HepG2 (cell line): Measurements from ENCODE around the gene TBX6. TPM values are rescaled to one million over a fixed set of nuclear protein-coding genes. Genes with fewer than 3 reads are reported as not detected.

ENCODE experiments used
- CAMTA2 ChIP-seq: sonication (generic); formaldehyde crosslinking; IDR thresholded peaks from 2 replicates; pipeline ENCODE4 v1.4.0; 2020; ENCODE audit warnings: mild to moderate bottlenecking, missing genetic modification reagents, borderline replicate concordance
- GLI4 ChIP-seq: sonication (generic); formaldehyde crosslinking; IDR thresholded peaks from 2 replicates; pipeline ENCODE4 v1.5.1; 2020; ENCODE audit warnings: missing genetic modification reagents, mild to moderate bottlenecking, moderate library complexity, borderline replicate concordance
- HMGXB4 ChIP-seq, 2 experiments: sonication (generic) in 1 of 2; formaldehyde crosslinking in 1 of 2; IDR thresholded peaks; 2 replicates each; pipeline versions ENCODE4 v1.4.0 to v1.6.1; 2018 to 2020; ENCODE audit warnings: missing genetic modification reagents in 2 of 2, borderline replicate concordance in 1 of 2, low read depth in 1 of 2, mild to moderate bottlenecking in 1 of 2, missing biosample characterization in 1 of 2
- HOXA7 ChIP-seq: sonication (generic); formaldehyde crosslinking; IDR thresholded peaks from 2 replicates; pipeline ENCODE4 v1.8.1; 2022; ENCODE audit warnings: mild to moderate bottlenecking, missing genetic modification reagents, moderate library complexity
- MAFK ChIP-seq, 2 experiments: IDR thresholded peaks in 1 of 2; conservative IDR thresholded peaks in 1 of 2; 2 replicates each; pipeline ENCODE4 v1.6.1; 2011; ENCODE audit warnings: improper control_type of control experiment in 2 of 2, low read length in 2 of 2
- PBX2 ChIP-seq: IDR thresholded peaks from 2 replicates; pipeline ENCODE4 v1.6.1; 2016; ENCODE audit warnings: control low read depth
- U2AF1 ChIP-seq: fragments of 200-400 bp; formaldehyde crosslinking; optimal IDR thresholded peaks from 2 replicates; pipeline ENCODE3; 2017; ENCODE audit warnings: mild to moderate bottlenecking, low read depth, low read length
- ZNF3 ChIP-seq: IDR thresholded peaks from 2 replicates; pipeline ENCODE4 v1.7.0; 2017; ENCODE audit warnings: inconsistent platforms
- ZNF431 ChIP-seq: sonication (generic); formaldehyde crosslinking; IDR thresholded peaks from 2 replicates; pipeline ENCODE4 v1.9.0; 2022; ENCODE audit warnings: missing genetic modification reagents, low read depth, mild to moderate bottlenecking, borderline replicate concordance
- polyA plus RNA-seq, 8 experiments: library from polyadenylated mRNA; depleted of rRNA in 3 of 8; stranded (reverse) in 7 of 8; unstranded in 1 of 8; fragments of >200 nt; fragmentation: Illumina TruSeq in 4 of 8; extraction: Trizol in 4 of 8; gene quantifications; 2 replicates each; pipeline versions ENCODE4 v1.2.1 to v1.2.3, GENCODE V29; 2011 to 2016; ENCODE audit warnings: low read depth in 4 of 8, missing spikeins in 1 of 8, mixed read lengths in 1 of 8; ENCODE audit not compliant: insufficient read depth in 1 of 8
- total RNA-seq, 5 experiments: library from RNA; depleted of rRNA; stranded (reverse); fragments of >200 nt; fragmentation: Illumina TruSeq; extraction: Trizol; gene quantifications; 2 replicates each; pipeline ENCODE4 v1.2.3, GENCODE V29; 2016; ENCODE audit warnings: low read depth in 1 of 5
- TF ChIP-seq, protein P1 (sequence below): sonication (generic); formaldehyde crosslinking; IDR thresholded peaks from 2 replicates; pipeline ENCODE4 v1.9.0; 2021; ENCODE audit warnings: mild to moderate bottlenecking, missing genetic modification reagents
- TF ChIP-seq, protein P2 (sequence below): IDR thresholded peaks from 2 replicates; pipeline ENCODE4 v1.6.1; 2016; ENCODE audit warnings: missing genetic modification reagents, missing compliant biosample characterization
- TF ChIP-seq, protein P3 (sequence below): sonication (generic); formaldehyde crosslinking; IDR thresholded peaks from 2 replicates; pipeline ENCODE4 v1.8.1; 2023; ENCODE audit warnings: mild to moderate bottlenecking, missing genetic modification reagents
- TF ChIP-seq, protein P4 (sequence below): sonication (generic); formaldehyde crosslinking; IDR thresholded peaks from 2 replicates; pipeline ENCODE4 v1.5.1; 2020; ENCODE audit warnings: missing genetic modification reagents, mild to moderate bottlenecking, borderline replicate concordance

TBX6 gene
- total and polyA plus RNA-seq, 2 of the 13 experiments (the other 11 are each of a cell fraction or from before 2014, with no cell fraction given) = 0.24 to 0.42 TPM

- TF ChIP-seq, protein P1, sequence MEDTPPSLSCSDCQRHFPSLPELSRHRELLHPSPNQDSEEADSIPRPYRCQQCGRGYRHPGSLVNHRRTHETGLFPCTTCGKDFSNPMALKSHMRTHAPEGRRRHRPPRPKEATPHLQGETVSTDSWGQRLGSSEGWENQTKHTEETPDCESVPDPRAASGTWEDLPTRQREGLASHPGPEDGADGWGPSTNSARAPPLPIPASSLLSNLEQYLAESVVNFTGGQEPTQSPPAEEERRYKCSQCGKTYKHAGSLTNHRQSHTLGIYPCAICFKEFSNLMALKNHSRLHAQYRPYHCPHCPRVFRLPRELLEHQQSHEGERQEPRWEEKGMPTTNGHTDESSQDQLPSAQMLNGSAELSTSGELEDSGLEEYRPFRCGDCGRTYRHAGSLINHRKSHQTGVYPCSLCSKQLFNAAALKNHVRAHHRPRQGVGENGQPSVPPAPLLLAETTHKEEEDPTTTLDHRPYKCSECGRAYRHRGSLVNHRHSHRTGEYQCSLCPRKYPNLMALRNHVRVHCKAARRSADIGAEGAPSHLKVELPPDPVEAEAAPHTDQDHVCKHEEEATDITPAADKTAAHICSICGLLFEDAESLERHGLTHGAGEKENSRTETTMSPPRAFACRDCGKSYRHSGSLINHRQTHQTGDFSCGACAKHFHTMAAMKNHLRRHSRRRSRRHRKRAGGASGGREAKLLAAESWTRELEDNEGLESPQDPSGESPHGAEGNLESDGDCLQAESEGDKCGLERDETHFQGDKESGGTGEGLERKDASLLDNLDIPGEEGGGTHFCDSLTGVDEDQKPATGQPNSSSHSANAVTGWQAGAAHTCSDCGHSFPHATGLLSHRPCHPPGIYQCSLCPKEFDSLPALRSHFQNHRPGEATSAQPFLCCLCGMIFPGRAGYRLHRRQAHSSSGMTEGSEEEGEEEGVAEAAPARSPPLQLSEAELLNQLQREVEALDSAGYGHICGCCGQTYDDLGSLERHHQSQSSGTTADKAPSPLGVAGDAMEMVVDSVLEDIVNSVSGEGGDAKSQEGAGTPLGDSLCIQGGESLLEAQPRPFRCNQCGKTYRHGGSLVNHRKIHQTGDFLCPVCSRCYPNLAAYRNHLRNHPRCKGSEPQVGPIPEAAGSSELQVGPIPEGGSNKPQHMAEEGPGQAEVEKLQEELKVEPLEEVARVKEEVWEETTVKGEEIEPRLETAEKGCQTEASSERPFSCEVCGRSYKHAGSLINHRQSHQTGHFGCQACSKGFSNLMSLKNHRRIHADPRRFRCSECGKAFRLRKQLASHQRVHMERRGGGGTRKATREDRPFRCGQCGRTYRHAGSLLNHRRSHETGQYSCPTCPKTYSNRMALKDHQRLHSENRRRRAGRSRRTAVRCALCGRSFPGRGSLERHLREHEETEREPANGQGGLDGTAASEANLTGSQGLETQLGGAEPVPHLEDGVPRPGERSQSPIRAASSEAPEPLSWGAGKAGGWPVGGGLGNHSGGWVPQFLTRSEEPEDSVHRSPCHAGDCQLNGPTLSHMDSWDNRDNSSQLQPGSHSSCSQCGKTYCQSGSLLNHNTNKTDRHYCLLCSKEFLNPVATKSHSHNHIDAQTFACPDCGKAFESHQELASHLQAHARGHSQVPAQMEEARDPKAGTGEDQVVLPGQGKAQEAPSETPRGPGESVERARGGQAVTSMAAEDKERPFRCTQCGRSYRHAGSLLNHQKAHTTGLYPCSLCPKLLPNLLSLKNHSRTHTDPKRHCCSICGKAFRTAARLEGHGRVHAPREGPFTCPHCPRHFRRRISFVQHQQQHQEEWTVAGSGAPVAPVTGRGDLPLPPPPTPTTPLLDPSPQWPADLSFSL (CRISPR knock-in tag) = no peak
- TF ChIP-seq HOXA7 (CRISPR knock-in tag) = no peak
- TF ChIP-seq GLI4 = no peak
- peak; percentile 92; the same call in 1 of the 2 replicates for TF ChIP-seq ZNF431 (CRISPR knock-in tag)
- TF ChIP-seq, protein P2, sequence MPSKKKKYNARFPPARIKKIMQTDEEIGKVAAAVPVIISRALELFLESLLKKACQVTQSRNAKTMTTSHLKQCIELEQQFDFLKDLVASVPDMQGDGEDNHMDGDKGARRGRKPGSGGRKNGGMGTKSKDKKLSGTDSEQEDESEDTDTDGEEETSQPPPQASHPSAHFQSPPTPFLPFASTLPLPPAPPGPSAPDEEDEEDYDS = peak; percentile 87
- TF ChIP-seq MAFK (conservative IDR thresholded peaks at IDR 0.05 in 1 of 2, IDR thresholded peaks at IDR 0.05 in 1 of 2; ENCODE audit: low read length in 2 of 2) = no peak
- TF ChIP-seq CAMTA2 = no peak
- peak; percentile 87; the same call in 1 of the 2 replicates for TF ChIP-seq ZNF3 (CRISPR knock-in tag)
- TF ChIP-seq, protein P3, sequence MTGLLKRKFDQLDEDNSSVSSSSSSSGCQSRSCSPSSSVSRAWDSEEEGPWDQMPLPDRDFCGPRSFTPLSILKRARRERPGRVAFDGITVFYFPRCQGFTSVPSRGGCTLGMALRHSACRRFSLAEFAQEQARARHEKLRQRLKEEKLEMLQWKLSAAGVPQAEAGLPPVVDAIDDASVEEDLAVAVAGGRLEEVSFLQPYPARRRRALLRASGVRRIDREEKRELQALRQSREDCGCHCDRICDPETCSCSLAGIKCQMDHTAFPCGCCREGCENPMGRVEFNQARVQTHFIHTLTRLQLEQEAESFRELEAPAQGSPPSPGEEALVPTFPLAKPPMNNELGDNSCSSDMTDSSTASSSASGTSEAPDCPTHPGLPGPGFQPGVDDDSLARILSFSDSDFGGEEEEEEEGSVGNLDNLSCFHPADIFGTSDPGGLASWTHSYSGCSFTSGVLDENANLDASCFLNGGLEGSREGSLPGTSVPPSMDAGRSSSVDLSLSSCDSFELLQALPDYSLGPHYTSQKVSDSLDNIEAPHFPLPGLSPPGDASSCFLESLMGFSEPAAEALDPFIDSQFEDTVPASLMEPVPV (CRISPR knock-in tag) = no peak
- TF ChIP-seq PBX2 (CRISPR knock-in tag) = no peak
- TF ChIP-seq HMGXB4 (CRISPR knock-in tag; IDR thresholded peaks at IDR 0.05; ENCODE audit: borderline replicate concordance in 1 of 2, low read depth in 1 of 2) = peak; percentile 70 to 79; a peak in 3 of 4 replicates
- TF ChIP-seq, protein P4, sequence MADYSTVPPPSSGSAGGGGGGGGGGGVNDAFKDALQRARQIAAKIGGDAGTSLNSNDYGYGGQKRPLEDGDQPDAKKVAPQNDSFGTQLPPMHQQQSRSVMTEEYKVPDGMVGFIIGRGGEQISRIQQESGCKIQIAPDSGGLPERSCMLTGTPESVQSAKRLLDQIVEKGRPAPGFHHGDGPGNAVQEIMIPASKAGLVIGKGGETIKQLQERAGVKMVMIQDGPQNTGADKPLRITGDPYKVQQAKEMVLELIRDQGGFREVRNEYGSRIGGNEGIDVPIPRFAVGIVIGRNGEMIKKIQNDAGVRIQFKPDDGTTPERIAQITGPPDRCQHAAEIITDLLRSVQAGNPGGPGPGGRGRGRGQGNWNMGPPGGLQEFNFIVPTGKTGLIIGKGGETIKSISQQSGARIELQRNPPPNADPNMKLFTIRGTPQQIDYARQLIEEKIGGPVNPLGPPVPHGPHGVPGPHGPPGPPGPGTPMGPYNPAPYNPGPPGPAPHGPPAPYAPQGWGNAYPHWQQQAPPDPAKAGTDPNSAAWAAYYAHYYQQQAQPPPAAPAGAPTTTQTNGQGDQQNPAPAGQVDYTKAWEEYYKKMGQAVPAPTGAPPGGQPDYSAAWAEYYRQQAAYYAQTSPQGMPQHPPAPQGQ (CRISPR knock-in tag) = no peak
- TF ChIP-seq U2AF1 = no peak
Measured at GRCh38 chr16:30139583-30140481, 48.1 kb upstream of the TBX6 start (continued).
